Astrocyte (in vitro differentiated cells and primary cell): Measurements from ENCODE around the gene MAP1B.

Experiments used
- CTCF ChIP-seq: IDR thresholded peaks from 2 replicates; pipeline ENCODE4 v1.5.1; 2011; ENCODE audit warnings: low read depth, mild to moderate bottlenecking, inconsistent platforms, low read length, moderate library complexity; ENCODE audit not compliant: insufficient read depth
- EZH2 ChIP-seq: IDR thresholded peaks from 2 replicates; pipeline ENCODE4 v1.6.1; 2012; ENCODE audit warnings: mild to moderate bottlenecking, low read length, inconsistent platforms; ENCODE audit not compliant: insufficient read depth

- no peak for TF ChIP-seq CTCF
- TF ChIP-seq EZH2 = no peak
Observed at GRCh38 chr5:72182686-72183085, 75.4 kb downstream of the MAP1B start.
